ENCODE data around the gene STRADA. TPM values are rescaled to one million over a fixed set of nuclear protein-coding genes. Genes with fewer than 3 reads are reported as not detected.
A peak's percentile ranks its signal among the peaks of the same experiment; 100 is the strongest.

Gene STRADA
- total RNA-seq, 4 donors from 2014 or later: 14.4 to 39.1 (median 23.3) TPM

- ATAC-seq: no peak
- Histone ChIP-seq H3K4me1 (peaks cover 0 to 35% (median 16%) of the 10 kb centered on the region in 3 donors), H3K27me3 (no peaks in the 10 kb centered on the region), H3K4me3 (no peak overlapping the region), H3K9me3 (no peaks in the 10 kb centered on the region), H3K27ac (no peak overlapping the region), H3K36me3 (peaks cover 0 to 62% of the 10 kb centered on the region in 2 donors)
- TF ChIP-seq EP300 (IDR thresholded peaks at IDR 0.05) (no peak), POLR2A (IDR thresholded peaks at IDR 0.05) (no peak), CTCF (IDR thresholded peaks at IDR 0.05) (no peak), POLR2AphosphoS5 (IDR thresholded peaks at IDR 0.05) (no peak)
- 89 to 91% methylated on average over 4 to 6 of the region's 16 CpGs for WGBS, 2 donors (ENCODE audit: low coverage in 1 of 2)
Observed at GRCh38 chr17:63703556-63704258, 37.9 kb downstream of the STRADA start.

GRCh38 chr17:63703029-63703428, 38.6 kb downstream of the STRADA start:
- no peaks in the 10 kb centered on the region for H3K9me3 ChIP-seq
- ATAC-seq: no peak
- no peaks in the 10 kb centered on the region for H3K27me3 ChIP-seq
- peaks cover 0 to 41% (median 16%) of the 10 kb centered on the region in 3 donors for H3K4me1 ChIP-seq
- no peak for TF ChIP-seq POLR2A (IDR thresholded peaks at IDR 0.05)
- WGBS, 2 donors (ENCODE audit: low coverage in 1 of 2): 83 to 92% methylated on average over 1 to 4 of the region's 5 CpGs
- peaks cover 0 to 56% of the 10 kb centered on the region in 2 donors for H3K36me3 ChIP-seq
- no peak overlapping the region for H3K27ac ChIP-seq
- H3K4me3 ChIP-seq: no peak overlapping the region

GRCh38 chr17:63702721-63703015, 38.9 kb downstream of the STRADA start:
- TF ChIP-seq POLR2AphosphoS5 (IDR thresholded peaks at IDR 0.05): no peak
- no peak for TF ChIP-seq EP300 (IDR thresholded peaks at IDR 0.05)
- TF ChIP-seq POLR2A (IDR thresholded peaks at IDR 0.05): no peak
- no peak for TF ChIP-seq CTCF (IDR thresholded peaks at IDR 0.05)
- no peak overlapping the region for H3K4me3 ChIP-seq
- peaks cover 0 to 52% of the 10 kb centered on the region in 2 donors for H3K36me3 ChIP-seq
- no peak for ATAC-seq
- peaks cover 0 to 45% (median 18%) of the 10 kb centered on the region in 3 donors for H3K4me1 ChIP-seq
- no peaks in the 10 kb centered on the region for H3K27me3 ChIP-seq
- 68 to 93% methylated on average over 2 to 3 of the region's 6 CpGs for WGBS, 2 donors (ENCODE audit: low coverage in 1 of 2)
- no peaks in the 10 kb centered on the region for H3K9me3 ChIP-seq
- no peak overlapping the region for H3K27ac ChIP-seq

- no peaks in the 10 kb centered on the region for H3K27me3 ChIP-seq
- ATAC-seq: no peak
- H3K27ac ChIP-seq: peak overlapping the region in 2 of 4 donors; percentile 17 to 76
- H3K9me3 ChIP-seq: no peaks in the 10 kb centered on the region
- H3K4me3 ChIP-seq: no peak overlapping the region
- TF ChIP-seq CTCF (IDR thresholded peaks at IDR 0.05) (no peak), EP300 (IDR thresholded peaks at IDR 0.05) (no peak), POLR2AphosphoS5 (IDR thresholded peaks at IDR 0.05) (no peak), POLR2A (IDR thresholded peaks at IDR 0.05) (no peak)
- H3K36me3 ChIP-seq: peaks cover 0 to 46% of the 10 kb centered on the region in 2 donors
- peaks cover 0 to 51% (median 19%) of the 10 kb centered on the region in 3 donors for H3K4me1 ChIP-seq
- 80% methylated on average over 1 to 8 of the region's 19 CpGs for WGBS, 2 donors (ENCODE audit: low coverage in 1 of 2)
Observed at GRCh38 chr17:63701868-63702720, 39.5 kb downstream of the STRADA start.

GRCh38 chr17:63701456-63701820, 40.2 kb downstream of the STRADA start:
- no peak for TF ChIP-seq POLR2A (IDR thresholded peaks at IDR 0.05)
- TF ChIP-seq POLR2AphosphoS5 (IDR thresholded peaks at IDR 0.05): no peak
- TF ChIP-seq CTCF (IDR thresholded peaks at IDR 0.05): no peak
- no peak for TF ChIP-seq EP300 (IDR thresholded peaks at IDR 0.05)
- 70% methylated on average over 5 of the region's 10 CpGs; no CpG with 5 or more reads in 1 of the 2 donors for WGBS, 2 donors (ENCODE audit: low coverage in 1 of 2)
- peaks cover 0 to 57% (median 19%) of the 10 kb centered on the region in 3 donors for H3K4me1 ChIP-seq
- no peaks in the 10 kb centered on the region for H3K27me3 ChIP-seq
- H3K36me3 ChIP-seq: peaks cover 0 to 40% of the 10 kb centered on the region in 2 donors
- peak overlapping the region in 3 of 4 donors; percentile 76 to 78 (median 77) for H3K27ac ChIP-seq
- no peak for ATAC-seq
- no peaks in the 10 kb centered on the region for H3K9me3 ChIP-seq
- H3K4me3 ChIP-seq: peak overlapping the region in 1 of 2 donors; percentile 72

Measured in gastroesophageal sphincter (tissue), 4 donors.